Measurements from ENCODE around the gene GCLM. TPM values are rescaled to one million over a fixed set of nuclear protein-coding genes. Genes with fewer than 3 reads are reported as not detected.

GCLM gene
- total RNA-seq, 1 experiment from 2014 or later = 14.1 TPM

GRCh38 chr1:93878889-93879586 lies 30.2 kb downstream of the GCLM start, which contains the start of gene DNTTIP2 (continued):
- TF ChIP-seq IRF1 (CRISPR knock-in tag; IDR thresholded peaks at IDR 0.05) (0 out of 2 replicates have a peak, but pooled peaks have one; percentile 26), ETV6 (CRISPR knock-in tag; IDR thresholded peaks at IDR 0.05) (peak; percentile 89; the same call in 1 of the 2 replicates), SMAD4 (CRISPR knock-in tag; IDR thresholded peaks at IDR 0.05) (no peak), MXD4 (CRISPR knock-in tag; IDR thresholded peaks at IDR 0.05; ENCODE audit: borderline replicate concordance) (no peak), ZNF423 (CRISPR knock-in tag; IDR thresholded peaks at IDR 0.05) (no peak), EMX1 (CRISPR knock-in tag; IDR thresholded peaks at IDR 0.05) (no peak), ARID4B (CRISPR knock-in tag; IDR thresholded peaks at IDR 0.05; ENCODE audit: borderline replicate concordance) (no peak; the same call in 1 of the 2 replicates), KAT7 (CRISPR knock-in tag; IDR thresholded peaks at IDR 0.05; ENCODE audit: borderline replicate concordance) (peak; percentile 92; the same call in 1 of the 2 replicates), ZBTB43 (CRISPR knock-in tag; IDR thresholded peaks at IDR 0.05) (no peak; the same call in 1 of the 2 replicates), RORB (CRISPR knock-in tag; IDR thresholded peaks at IDR 0.05) (no peak), NR3C1 (CRISPR knock-in tag; conservative IDR thresholded peaks at IDR 0.05; ENCODE audit: low read depth) (no peak), E2F4 (CRISPR knock-in tag; IDR thresholded peaks at IDR 0.05; ENCODE audit: borderline replicate concordance, low read depth) (no peak), FOXK1 (CRISPR knock-in tag; IDR thresholded peaks at IDR 0.05) (peak; percentile 89), ATF1 (CRISPR knock-in tag; IDR thresholded peaks at IDR 0.05) (no peak), FOXJ3 (CRISPR knock-in tag; IDR thresholded peaks at IDR 0.05; ENCODE audit: borderline replicate concordance) (no peak), NR2C2 (CRISPR knock-in tag; IDR thresholded peaks at IDR 0.05) (no peak), TCF7 (CRISPR knock-in tag; IDR thresholded peaks at IDR 0.05; ENCODE audit: low read depth) (no peak), TEAD4 (CRISPR knock-in tag; IDR thresholded peaks at IDR 0.05) (no peak), FOXP1 (CRISPR knock-in tag; IDR thresholded peaks at IDR 0.05; ENCODE audit: borderline replicate concordance) (peak; percentile 44; the same call in 1 of the 2 replicates), CREM (CRISPR knock-in tag; IDR thresholded peaks at IDR 0.05) (peak; percentile 98), ZNF232 (CRISPR knock-in tag; IDR thresholded peaks at IDR 0.05) (0 out of 2 replicates have a peak, but pooled peaks have one; percentile 17), JAZF1 (CRISPR knock-in tag; IDR thresholded peaks at IDR 0.05) (no peak), ZNF671 (CRISPR knock-in tag; IDR thresholded peaks at IDR 0.05) (peak; percentile 63; the same call in 1 of the 2 replicates), RELA (CRISPR knock-in tag; IDR thresholded peaks at IDR 0.05; ENCODE audit: borderline replicate concordance) (no peak)
- TF ChIP-seq, protein P1, sequence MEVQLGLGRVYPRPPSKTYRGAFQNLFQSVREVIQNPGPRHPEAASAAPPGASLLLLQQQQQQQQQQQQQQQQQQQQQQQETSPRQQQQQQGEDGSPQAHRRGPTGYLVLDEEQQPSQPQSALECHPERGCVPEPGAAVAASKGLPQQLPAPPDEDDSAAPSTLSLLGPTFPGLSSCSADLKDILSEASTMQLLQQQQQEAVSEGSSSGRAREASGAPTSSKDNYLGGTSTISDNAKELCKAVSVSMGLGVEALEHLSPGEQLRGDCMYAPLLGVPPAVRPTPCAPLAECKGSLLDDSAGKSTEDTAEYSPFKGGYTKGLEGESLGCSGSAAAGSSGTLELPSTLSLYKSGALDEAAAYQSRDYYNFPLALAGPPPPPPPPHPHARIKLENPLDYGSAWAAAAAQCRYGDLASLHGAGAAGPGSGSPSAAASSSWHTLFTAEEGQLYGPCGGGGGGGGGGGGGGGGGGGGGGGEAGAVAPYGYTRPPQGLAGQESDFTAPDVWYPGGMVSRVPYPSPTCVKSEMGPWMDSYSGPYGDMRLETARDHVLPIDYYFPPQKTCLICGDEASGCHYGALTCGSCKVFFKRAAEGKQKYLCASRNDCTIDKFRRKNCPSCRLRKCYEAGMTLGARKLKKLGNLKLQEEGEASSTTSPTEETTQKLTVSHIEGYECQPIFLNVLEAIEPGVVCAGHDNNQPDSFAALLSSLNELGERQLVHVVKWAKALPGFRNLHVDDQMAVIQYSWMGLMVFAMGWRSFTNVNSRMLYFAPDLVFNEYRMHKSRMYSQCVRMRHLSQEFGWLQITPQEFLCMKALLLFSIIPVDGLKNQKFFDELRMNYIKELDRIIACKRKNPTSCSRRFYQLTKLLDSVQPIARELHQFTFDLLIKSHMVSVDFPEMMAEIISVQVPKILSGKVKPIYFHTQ (CRISPR knock-in tag; IDR thresholded peaks at IDR 0.05) = peak; percentile 60; the same call in 1 of the 2 replicates
- TF ChIP-seq, protein P2, sequence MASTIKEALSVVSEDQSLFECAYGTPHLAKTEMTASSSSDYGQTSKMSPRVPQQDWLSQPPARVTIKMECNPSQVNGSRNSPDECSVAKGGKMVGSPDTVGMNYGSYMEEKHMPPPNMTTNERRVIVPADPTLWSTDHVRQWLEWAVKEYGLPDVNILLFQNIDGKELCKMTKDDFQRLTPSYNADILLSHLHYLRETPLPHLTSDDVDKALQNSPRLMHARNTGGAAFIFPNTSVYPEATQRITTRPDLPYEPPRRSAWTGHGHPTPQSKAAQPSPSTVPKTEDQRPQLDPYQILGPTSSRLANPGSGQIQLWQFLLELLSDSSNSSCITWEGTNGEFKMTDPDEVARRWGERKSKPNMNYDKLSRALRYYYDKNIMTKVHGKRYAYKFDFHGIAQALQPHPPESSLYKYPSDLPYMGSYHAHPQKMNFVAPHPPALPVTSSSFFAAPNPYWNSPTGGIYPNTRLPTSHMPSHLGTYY (CRISPR knock-in tag; IDR thresholded peaks at IDR 0.05) = no peak
